ENCODE data around the gene METTL23.
"Not testable (repeated sequence)": the region's sequence is repeated elsewhere in the genome, so short reads cannot be mapped to it uniquely, and the experiment has no call there.

The METTL23 gene

DNA sequence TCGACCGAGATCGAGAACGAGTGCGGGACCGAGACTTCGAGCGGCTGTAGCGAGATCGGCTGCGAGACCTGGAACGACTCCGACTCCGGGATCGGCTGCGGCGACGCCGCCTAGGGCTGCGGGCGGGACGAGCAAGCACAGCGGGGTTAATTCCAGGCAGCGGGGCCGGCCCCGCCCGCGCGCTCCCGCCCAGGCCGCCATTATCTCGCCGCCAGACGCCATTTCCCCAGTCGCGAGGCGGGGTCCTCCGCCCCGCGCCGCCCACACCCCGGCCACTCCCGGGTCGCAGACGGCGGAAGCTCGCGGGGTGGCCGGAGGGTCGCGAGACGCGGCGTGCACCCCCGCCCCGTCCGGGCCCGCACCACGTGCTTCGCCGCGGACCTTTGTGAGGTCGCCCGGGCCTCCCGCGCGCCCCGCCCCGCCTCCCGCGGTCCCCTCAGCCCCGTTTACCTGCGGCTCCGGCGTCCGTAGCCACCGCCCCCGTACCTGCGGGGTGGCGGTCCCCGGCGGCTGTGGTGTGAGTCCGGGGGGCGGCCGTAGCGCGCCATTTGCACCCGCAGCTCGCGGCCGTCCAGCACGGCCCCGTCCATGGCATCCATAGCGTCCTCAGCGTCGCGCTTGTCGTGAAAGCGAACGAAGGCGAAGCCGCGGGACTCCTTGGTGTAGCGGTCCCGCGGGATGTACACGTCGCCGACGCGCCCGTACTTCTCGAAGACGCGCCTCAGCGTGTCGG is 9.9 kb downstream of the METTL23 start:
- Histone ChIP-seq H3K27me3 (no peaks in the 10 kb centered on the region), H3K27ac (peak overlapping the region; percentile 97 to 100), H3K4me3 (peak overlapping the region; percentile 89 to 99), H3K36me3 (peaks cover 34 to 48% (median 44%) of the 10 kb centered on the region in 3 donors), H3K4me1 (peaks cover 0 to 71% (median 52%) of the 10 kb centered on the region in 4 donors), H3K9me3 (no peaks in the 10 kb centered on the region)
- peak; percentile 61 to 87 for DNase-seq
- intact Hi-C loops (cut with DNase I; ENCODE audit: low total_unique reads): loop anchor here (10.0 kb wide), 1 partner anchor 1222 kb away; the partner anchor contains the start of genes CASKIN2 and TSEN54
- TF ChIP-seq, protein P1, sequence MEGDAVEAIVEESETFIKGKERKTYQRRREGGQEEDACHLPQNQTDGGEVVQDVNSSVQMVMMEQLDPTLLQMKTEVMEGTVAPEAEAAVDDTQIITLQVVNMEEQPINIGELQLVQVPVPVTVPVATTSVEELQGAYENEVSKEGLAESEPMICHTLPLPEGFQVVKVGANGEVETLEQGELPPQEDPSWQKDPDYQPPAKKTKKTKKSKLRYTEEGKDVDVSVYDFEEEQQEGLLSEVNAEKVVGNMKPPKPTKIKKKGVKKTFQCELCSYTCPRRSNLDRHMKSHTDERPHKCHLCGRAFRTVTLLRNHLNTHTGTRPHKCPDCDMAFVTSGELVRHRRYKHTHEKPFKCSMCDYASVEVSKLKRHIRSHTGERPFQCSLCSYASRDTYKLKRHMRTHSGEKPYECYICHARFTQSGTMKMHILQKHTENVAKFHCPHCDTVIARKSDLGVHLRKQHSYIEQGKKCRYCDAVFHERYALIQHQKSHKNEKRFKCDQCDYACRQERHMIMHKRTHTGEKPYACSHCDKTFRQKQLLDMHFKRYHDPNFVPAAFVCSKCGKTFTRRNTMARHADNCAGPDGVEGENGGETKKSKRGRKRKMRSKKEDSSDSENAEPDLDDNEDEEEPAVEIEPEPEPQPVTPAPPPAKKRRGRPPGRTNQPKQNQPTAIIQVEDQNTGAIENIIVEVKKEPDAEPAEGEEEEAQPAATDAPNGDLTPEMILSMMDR (IDR thresholded peaks at IDR 0.05): peak in 1 of 2 experiments; percentile 15

DNA sequence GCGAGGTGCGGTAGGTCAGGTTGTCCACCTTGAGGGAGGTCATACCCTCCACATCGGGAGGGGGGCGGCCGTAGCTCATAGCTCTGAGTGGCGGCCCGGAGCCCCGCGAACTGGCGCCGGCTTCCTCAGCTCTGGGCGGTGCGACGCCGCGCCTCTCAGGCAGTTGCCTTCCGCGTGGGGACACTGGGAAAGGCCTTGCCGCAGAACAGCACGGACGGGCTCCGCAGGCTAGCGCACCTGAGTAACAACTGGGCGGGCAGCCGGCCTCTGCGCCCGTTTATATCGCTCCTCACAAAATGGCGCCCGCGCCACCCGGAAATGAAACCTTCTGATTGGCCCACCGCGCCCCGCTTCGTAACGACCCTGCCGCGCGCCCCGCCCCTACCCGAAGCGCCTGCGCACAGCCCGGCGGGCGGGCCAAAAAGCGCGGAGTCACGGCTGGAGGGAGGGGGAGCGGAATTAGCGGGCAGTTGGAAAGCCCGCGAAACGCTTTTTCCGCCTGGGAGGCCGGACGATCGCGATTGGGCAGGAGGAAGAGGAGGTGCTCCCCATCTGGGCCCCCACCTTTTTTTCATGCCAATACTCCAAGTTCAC is 10.5 kb downstream of the METTL23 start, which contains the start of gene SRSF2:
TSS of gene SRSF2 (minus strand) at position 250 of the 594 bp plus-strand sequence. CDS start at position 79, 171 bp downstream.
- Histone ChIP-seq H3K4me3 (peak within 1 kb of the TSS; percentile 89 to 99), H3K4me1 (peaks cover 0 to 64% (median 50%) of the 10 kb centered on the region in 4 donors), H3K36me3 (peaks cover 30 to 43% (median 39%) of the 10 kb centered on the region in 3 donors), H3K27ac (peak within 1 kb of the TSS; percentile 97 to 100), H3K9me3 (no peaks in the 10 kb centered on the region), H3K27me3 (no peaks in the 10 kb centered on the region)
- intact Hi-C loops (cut with DNase I; ENCODE audit: low total_unique reads): loop anchor here (10.0 kb wide), 1 partner anchor 1222 kb away; the partner anchor contains the start of genes CASKIN2 and TSEN54
- DNase-seq: peak; percentile 97 to 99
- TF ChIP-seq, protein P1 (IDR thresholded peaks at IDR 0.05): peak in 1 of 2 experiments; percentile 11

DNA sequence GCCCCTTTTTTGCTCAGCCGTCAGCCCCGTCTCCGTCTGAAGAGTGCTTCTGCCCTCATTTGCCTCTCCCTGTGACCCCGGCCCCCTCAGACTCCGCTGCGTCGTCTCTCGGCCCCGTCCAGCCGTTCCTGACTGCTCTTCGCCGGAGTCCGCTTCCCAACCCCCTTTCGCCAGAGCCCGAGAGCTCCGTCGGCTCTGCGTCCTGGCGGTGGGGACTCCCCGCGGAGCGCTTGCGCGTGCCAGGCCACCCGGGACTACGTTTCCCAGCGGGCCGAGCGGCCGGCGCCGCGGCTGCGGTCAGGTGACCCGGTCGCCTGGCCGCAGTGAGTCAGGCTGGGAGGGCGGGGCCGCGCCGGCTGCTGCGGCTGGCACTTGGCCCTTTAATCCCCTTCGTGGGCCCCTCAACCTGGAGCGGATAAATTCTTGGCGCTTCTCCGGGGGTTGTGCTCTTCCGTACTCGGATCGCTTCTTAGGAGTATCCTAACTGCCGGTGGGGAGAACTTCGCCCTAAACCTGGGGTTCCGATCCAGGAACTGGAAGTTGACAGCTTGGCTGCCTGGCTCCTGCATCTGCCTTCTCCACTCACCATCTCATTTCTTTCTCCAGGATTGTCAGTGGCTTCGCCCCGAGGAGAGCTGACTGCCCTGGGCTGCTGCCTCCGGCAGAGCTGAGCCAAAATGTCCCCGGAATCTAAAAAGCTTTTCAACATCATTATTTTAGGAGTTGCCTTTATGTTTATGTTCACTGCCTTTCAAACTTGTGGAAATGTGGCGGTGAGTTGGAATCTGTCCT is 11.2 kb downstream of the METTL23 start, which contains the start of gene MFSD11:
TSS of gene MFSD11 (plus strand) at position 444 of the 792 bp plus-strand sequence. CDS start at position 678, 234 bp downstream.
- intact Hi-C loops (cut with DNase I; ENCODE audit: low total_unique reads): loop anchor here (10.0 kb wide), 1 partner anchor 1223 kb away; the partner anchor contains the start of genes CASKIN2 and TSEN54
- Histone ChIP-seq H3K4me3 (peak within 1 kb of the TSS; percentile 89 to 99), H3K4me1 (peaks cover 0 to 57% (median 44%) of the 10 kb centered on the region in 4 donors), H3K27me3 (no peaks in the 10 kb centered on the region), H3K9me3 (no peaks in the 10 kb centered on the region), H3K27ac (peak within 1 kb of the TSS; percentile 97 to 100), H3K36me3 (peaks cover 23 to 42% (median 38%) of the 10 kb centered on the region in 3 donors)
- DNase-seq: peak; percentile 82 to 94
- TF ChIP-seq, protein P1 (IDR thresholded peaks at IDR 0.05): peak in 1 of 2 experiments; percentile 17

DNA sequence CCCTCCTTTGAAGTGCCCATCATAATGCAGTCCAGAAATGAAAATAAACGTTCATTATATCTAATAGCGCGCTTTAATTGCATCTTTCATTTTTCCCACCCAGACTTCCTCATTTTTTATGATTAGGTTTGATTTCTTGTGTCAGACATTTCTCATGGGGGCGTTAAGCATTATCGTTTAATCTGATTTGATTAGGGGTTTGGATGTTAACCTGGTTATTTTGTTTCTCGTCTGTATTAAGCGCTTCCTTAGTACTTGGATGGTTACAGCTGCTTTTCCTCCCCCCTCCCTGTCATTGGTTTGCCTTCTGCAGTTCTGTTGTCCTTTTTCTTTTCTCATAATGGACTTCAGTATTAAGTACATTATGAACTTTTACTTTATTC is 11.8 kb downstream of the METTL23 start:
- intact Hi-C loops (cut with DNase I; ENCODE audit: low total_unique reads): loop anchor here (10.0 kb wide), 1 partner anchor 1224 kb away; the partner anchor contains the start of genes CASKIN2 and TSEN54
- Histone ChIP-seq H3K27me3 (no peaks in the 10 kb centered on the region), H3K4me1 (peaks cover 0 to 51% (median 40%) of the 10 kb centered on the region in 4 donors), H3K4me3 (peak overlapping the region; percentile 89 to 99), H3K9me3 (no peaks in the 10 kb centered on the region), H3K27ac (peak overlapping the region; percentile 97 to 100), H3K36me3 (peaks cover 17 to 42% (median 34%) of the 10 kb centered on the region in 3 donors)
- TF ChIP-seq, protein P1 (IDR thresholded peaks at IDR 0.05): no peak
- DNase-seq: no peak

- DNase-seq: not testable (repeated sequence)
- H3K4me1 ChIP-seq: peaks cover 0 to 39% (median 30%) of the 10 kb centered on the region in 4 donors
These were observed 13.0 kb downstream of the METTL23 start for GRCh38 chr17:76739568-76740115.

More at GRCh38 chr17:76739568-76740115, 13.0 kb downstream of the METTL23 start:
- H3K9me3 ChIP-seq, H3K27me3 ChIP-seq, H3K4me3 ChIP-seq: not testable (repeated sequence)
- Histone ChIP-seq H3K27ac (peak overlapping the region; percentile 74 to 97), H3K36me3 (peaks cover 15 to 42% (median 34%) of the 10 kb centered on the region in 3 donors)
- intact Hi-C loops (cut with DNase I; ENCODE audit: low total_unique reads): loop anchor here (10.0 kb wide), 1 partner anchor 1225 kb away; the partner anchor contains the start of genes CASKIN2 and TSEN54
